ENCODE measurements around the gene AMTN. TPM values are rescaled to one million over a fixed set of nuclear protein-coding genes. Genes with fewer than 3 reads are reported as not detected.

The AMTN gene, protein sequence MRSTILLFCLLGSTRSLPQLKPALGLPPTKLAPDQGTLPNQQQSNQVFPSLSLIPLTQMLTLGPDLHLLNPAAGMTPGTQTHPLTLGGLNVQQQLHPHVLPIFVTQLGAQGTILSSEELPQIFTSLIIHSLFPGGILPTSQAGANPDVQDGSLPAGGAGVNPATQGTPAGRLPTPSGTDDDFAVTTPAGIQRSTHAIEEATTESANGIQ
- polyA plus RNA-seq (not detected in 2 replicates), polyA minus RNA-seq (not detected in 2 replicates)

DNA sequence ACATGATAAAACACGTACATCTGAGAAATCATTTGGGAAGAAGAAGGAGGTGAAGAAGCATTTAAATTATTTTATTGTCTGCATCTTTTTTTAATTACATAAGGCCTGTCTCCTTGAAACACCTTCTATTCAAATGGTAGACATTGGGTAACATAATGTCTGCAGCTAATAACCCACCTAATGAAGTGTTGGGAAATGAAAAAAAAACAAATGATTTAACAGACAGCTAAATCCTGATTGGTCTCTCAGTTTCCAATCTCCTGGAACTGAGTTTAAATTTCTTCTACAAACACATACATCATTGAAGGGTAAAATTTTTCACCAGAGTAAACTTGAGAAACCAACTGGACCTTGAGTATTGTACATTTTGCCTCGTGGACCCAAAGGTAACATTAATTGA lies at the start of gene AMTN:
AMTN (plus strand) TSS at position 301 of the 400 bp plus-strand sequence. CDS start 209 bp downstream, outside the sequence.
- Histone ChIP-seq H3K4me2 (ENCODE audit: low read length) (no peak within 1 kb of the TSS), H3K36me3 (ENCODE audit: insufficient read depth, low read length) (no peaks in the 10 kb centered on the region), H3K27ac (ENCODE audit: low read length) (no peak within 1 kb of the TSS), H3F3A (ENCODE audit: insufficient read depth, low read length, poor library complexity, severe bottlenecking) (no peaks in the 10 kb centered on the region), H3K79me2 (replicated peaks; ENCODE audit: insufficient read depth, low read length) (no peaks in the 10 kb centered on the region), H3K9ac (ENCODE audit: low read length) (no peak within 1 kb of the TSS), H3K27me3 (ENCODE audit: insufficient read depth, low read depth, low read length) (no peaks in the 10 kb centered on the region), H3K4me3 (ENCODE audit: low read length) (no peak within 1 kb of the TSS), H3K9me3 (ENCODE audit: low read length) (no peaks in the 10 kb centered on the region), H4K20me1 (ENCODE audit: insufficient read depth) (no peaks in the 10 kb centered on the region), H2AFZ (ENCODE audit: low read depth, low read length) (no peak within 1 kb of the TSS), H3K9me2 (ENCODE audit: insufficient read depth, low read length) (no peaks in the 10 kb centered on the region)
- TF ChIP-seq, protein P1, sequence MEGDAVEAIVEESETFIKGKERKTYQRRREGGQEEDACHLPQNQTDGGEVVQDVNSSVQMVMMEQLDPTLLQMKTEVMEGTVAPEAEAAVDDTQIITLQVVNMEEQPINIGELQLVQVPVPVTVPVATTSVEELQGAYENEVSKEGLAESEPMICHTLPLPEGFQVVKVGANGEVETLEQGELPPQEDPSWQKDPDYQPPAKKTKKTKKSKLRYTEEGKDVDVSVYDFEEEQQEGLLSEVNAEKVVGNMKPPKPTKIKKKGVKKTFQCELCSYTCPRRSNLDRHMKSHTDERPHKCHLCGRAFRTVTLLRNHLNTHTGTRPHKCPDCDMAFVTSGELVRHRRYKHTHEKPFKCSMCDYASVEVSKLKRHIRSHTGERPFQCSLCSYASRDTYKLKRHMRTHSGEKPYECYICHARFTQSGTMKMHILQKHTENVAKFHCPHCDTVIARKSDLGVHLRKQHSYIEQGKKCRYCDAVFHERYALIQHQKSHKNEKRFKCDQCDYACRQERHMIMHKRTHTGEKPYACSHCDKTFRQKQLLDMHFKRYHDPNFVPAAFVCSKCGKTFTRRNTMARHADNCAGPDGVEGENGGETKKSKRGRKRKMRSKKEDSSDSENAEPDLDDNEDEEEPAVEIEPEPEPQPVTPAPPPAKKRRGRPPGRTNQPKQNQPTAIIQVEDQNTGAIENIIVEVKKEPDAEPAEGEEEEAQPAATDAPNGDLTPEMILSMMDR (IDR thresholded peaks at IDR 0.05; ENCODE audit: poor library complexity, severe bottlenecking), result no peak
- TF ChIP-seq EZH2 (IDR thresholded peaks at IDR 0.05; ENCODE audit: borderline replicate concordance, insufficient read depth, low read length, poor library complexity, severe bottlenecking) (no peak), EP300 (conservative IDR thresholded peaks at IDR 0.05; ENCODE audit: poor library complexity, severe bottlenecking) (no peak), MXI1 (conservative IDR thresholded peaks at IDR 0.05; ENCODE audit: poor library complexity, severe bottlenecking) (no peak), POLR2AphosphoS5 (IDR thresholded peaks at IDR 0.05) (no peak), RAD21 (conservative IDR thresholded peaks at IDR 0.05) (no peak)

DNA sequence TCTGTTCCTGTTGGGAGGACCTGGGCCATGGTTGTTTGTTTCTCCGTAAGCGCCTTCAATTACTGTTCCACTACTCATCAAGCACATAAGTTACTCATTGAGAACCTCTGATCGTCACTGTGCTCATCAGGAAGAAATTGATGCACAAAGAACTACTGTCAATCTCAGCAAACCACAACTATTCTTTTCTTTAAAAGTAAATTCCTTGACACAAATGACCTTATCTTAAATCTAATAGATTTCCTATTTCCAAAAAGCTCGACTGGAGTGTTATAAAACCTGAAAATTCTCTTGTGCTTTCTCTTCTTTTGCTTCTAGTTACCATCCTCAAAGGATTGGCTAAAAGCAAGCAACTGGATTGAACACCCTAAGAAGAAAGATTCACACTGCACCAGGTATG lies 46.5 kb upstream of the AMTN start, which contains the start of gene MUC7:
MUC7 (plus strand) TSS at position 301 of the 400 bp plus-strand sequence. CDS start 1,825 bp downstream, outside the sequence.
- H2AFZ ChIP-seq (ENCODE audit: low read depth, low read length), result no peak within 1 kb of the TSS
- no peaks in the 10 kb centered on the region for H4K20me1 ChIP-seq (ENCODE audit: insufficient read depth)
- no peaks in the 10 kb centered on the region for H3K9me2 ChIP-seq (ENCODE audit: insufficient read depth, low read length)
- no peak within 1 kb of the TSS for H3K9ac ChIP-seq (ENCODE audit: low read length)
- H3F3A ChIP-seq (ENCODE audit: insufficient read depth, low read length, poor library complexity, severe bottlenecking), result no peaks in the 10 kb centered on the region
- no peaks in the 10 kb centered on the region for H3K27me3 ChIP-seq (ENCODE audit: insufficient read depth, low read depth, low read length)
- no peak within 1 kb of the TSS for H3K4me3 ChIP-seq (ENCODE audit: low read length)
- no peaks in the 10 kb centered on the region for H3K9me3 ChIP-seq (ENCODE audit: low read length)
- H3K79me2 ChIP-seq (replicated peaks; ENCODE audit: insufficient read depth, low read length), result no peaks in the 10 kb centered on the region
- H3K36me3 ChIP-seq (ENCODE audit: insufficient read depth, low read length), result no peaks in the 10 kb centered on the region
- H3K4me2 ChIP-seq (ENCODE audit: low read length), result no peak within 1 kb of the TSS
- H3K27ac ChIP-seq (ENCODE audit: low read length), result no peak within 1 kb of the TSS
- TF ChIP-seq, protein P2, sequence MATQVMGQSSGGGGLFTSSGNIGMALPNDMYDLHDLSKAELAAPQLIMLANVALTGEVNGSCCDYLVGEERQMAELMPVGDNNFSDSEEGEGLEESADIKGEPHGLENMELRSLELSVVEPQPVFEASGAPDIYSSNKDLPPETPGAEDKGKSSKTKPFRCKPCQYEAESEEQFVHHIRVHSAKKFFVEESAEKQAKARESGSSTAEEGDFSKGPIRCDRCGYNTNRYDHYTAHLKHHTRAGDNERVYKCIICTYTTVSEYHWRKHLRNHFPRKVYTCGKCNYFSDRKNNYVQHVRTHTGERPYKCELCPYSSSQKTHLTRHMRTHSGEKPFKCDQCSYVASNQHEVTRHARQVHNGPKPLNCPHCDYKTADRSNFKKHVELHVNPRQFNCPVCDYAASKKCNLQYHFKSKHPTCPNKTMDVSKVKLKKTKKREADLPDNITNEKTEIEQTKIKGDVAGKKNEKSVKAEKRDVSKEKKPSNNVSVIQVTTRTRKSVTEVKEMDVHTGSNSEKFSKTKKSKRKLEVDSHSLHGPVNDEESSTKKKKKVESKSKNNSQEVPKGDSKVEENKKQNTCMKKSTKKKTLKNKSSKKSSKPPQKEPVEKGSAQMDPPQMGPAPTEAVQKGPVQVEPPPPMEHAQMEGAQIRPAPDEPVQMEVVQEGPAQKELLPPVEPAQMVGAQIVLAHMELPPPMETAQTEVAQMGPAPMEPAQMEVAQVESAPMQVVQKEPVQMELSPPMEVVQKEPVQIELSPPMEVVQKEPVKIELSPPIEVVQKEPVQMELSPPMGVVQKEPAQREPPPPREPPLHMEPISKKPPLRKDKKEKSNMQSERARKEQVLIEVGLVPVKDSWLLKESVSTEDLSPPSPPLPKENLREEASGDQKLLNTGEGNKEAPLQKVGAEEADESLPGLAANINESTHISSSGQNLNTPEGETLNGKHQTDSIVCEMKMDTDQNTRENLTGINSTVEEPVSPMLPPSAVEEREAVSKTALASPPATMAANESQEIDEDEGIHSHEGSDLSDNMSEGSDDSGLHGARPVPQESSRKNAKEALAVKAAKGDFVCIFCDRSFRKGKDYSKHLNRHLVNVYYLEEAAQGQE (IDR thresholded peaks at IDR 0.05; ENCODE audit: borderline replicate concordance), result no peak
- TF ChIP-seq, protein P1 (IDR thresholded peaks at IDR 0.05; ENCODE audit: poor library complexity, severe bottlenecking), result no peak
- no peak for TF ChIP-seq EP300 (conservative IDR thresholded peaks at IDR 0.05; ENCODE audit: poor library complexity, severe bottlenecking)
- no peak for TF ChIP-seq TAF1 (IDR thresholded peaks at IDR 0.05; ENCODE audit: low read depth)
- no peak for TF ChIP-seq SMC3 (conservative IDR thresholded peaks at IDR 0.05; ENCODE audit: poor library complexity)
- no peak for TF ChIP-seq POLR2AphosphoS5 (IDR thresholded peaks at IDR 0.05)
- no peak for TF ChIP-seq RAD21 (conservative IDR thresholded peaks at IDR 0.05)
- no peak for TF ChIP-seq EZH2 (IDR thresholded peaks at IDR 0.05; ENCODE audit: borderline replicate concordance, insufficient read depth, low read length, poor library complexity, severe bottlenecking)
- TF ChIP-seq MXI1 (conservative IDR thresholded peaks at IDR 0.05; ENCODE audit: poor library complexity, severe bottlenecking), result no peak
